T-cell (primary cell): ENCODE measurements around the gene TAF1D. TPM values are rescaled to one million over a fixed set of nuclear protein-coding genes. Genes with fewer than 3 reads are reported as not detected.

Experiments used
- total RNA-seq, 35 experiments: library from RNA in 6 of 35; stranded (reverse) in 6 of 35; fragments of 120-200 nt in 1 of 35; gene quantifications; one replicate each; pipeline versions ENCODE4 v1.2.1 to v1.2.4 and lab custom pipeline; 2013 to 2026

TAF1D gene
- total RNA-seq, 5 donors from 2014 or later (not counting 1 experiment from before 2014, with no cell fraction given) = 130 to 177 (median 152) TPM

Other genes with a start within 250 kb of the TAF1D start
- 1 to 10 TPM in 4 of 5 donors, not detected in 1; 2.2 to 6.5 (median 4.7) TPM for gene SMCO4, start 198.1 kb downstream of the TAF1D start, total RNA-seq
- gene CEP295, start 79.8 kb downstream of the TAF1D start, total RNA-seq = 10 to 100 TPM; 10.9 to 15.1 (median 12.1) TPM
- 10 to 100 TPM; 15.3 to 30.8 (median 27.4) TPM for gene C11orf54, start 177 bp upstream of the TAF1D start, total RNA-seq
- gene MED17, start 42.8 kb upstream of the TAF1D start, total RNA-seq = 10 to 100 TPM; 64.1 to 71.7 (median 67.1) TPM
- gene VSTM5, start 109.1 kb upstream of the TAF1D start, total RNA-seq = not detected